Aorta (tissue), 5 donors: ENCODE results near the gene HBD. TPM values are rescaled to one million over a fixed set of nuclear protein-coding genes. Genes with fewer than 3 reads are reported as not detected.

ENCODE experiments used
- ATAC-seq: fragments of 200-7000 bp; cut with Tn5 transposase; one replicate; pipeline ENCODE4 v1.9.1; 2022; ENCODE audit warnings: moderate library complexity; ENCODE audit not compliant: low FRiP score
- DNase-seq, 2 donors: peaks; one replicate each; pipeline ENCODE4 v3.0.0-alpha.2; 2020
- H3K27ac ChIP-seq, 2 donors: one replicate each; pipeline ENCODE4 v1.5.1; 2013; ENCODE audit warnings: low read length in 2 of 2, mild to moderate bottlenecking in 2 of 2, moderate library complexity in 2 of 2, control low read depth in 1 of 2, inconsistent platforms in 1 of 2, low read depth in 1 of 2
- H3K27me3 ChIP-seq, 2 donors: one replicate each; pipeline ENCODE4 v1.6.1; 2013; ENCODE audit warnings: control low read depth in 1 of 2, low read length in 1 of 2, mild to moderate bottlenecking in 1 of 2, moderate library complexity in 1 of 2; ENCODE audit not compliant: insufficient read depth in 2 of 2, control insufficient read depth in 1 of 2
- H3K36me3 ChIP-seq, 2 donors: one replicate each; pipeline ENCODE4 v1.6.1; 2013; ENCODE audit warnings: control low read depth in 1 of 2, low read length in 1 of 2, mild to moderate bottlenecking in 1 of 2; ENCODE audit not compliant: insufficient read depth in 2 of 2, control insufficient read depth in 1 of 2
- H3K4me1 ChIP-seq, 2 donors: one replicate each; pipeline ENCODE4 v1.6.1; 2013; ENCODE audit warnings: low read length in 2 of 2, control low read depth in 1 of 2, mild to moderate bottlenecking in 1 of 2, moderate library complexity in 1 of 2; ENCODE audit not compliant: insufficient read depth in 2 of 2, control insufficient read depth in 1 of 2
- H3K4me3 ChIP-seq, 2 donors: one replicate each; pipeline ENCODE4 v1.5.1; 2013; ENCODE audit warnings: low read length in 2 of 2, control low read depth in 1 of 2, mild to moderate bottlenecking in 1 of 2
- H3K9me3 ChIP-seq: one replicate; pipeline ENCODE4 v1.6.1; 2013; ENCODE audit warnings: mild to moderate bottlenecking, low read length; ENCODE audit not compliant: control insufficient read depth
- WGBS, 2 donors: extraction: QIAGEN DNeasy Blood & Tissue Kit; methylation state at CpG; one replicate each; pipeline ENCODE4 v1.1.7; 2013; 5-methylcytosine and 5-hydroxymethylcytosine counted together
- intact Hi-C, 2 donors: fragments of 100-400 bp; cut with DNase I; formaldehyde crosslinking; loops; one replicate each; pipeline versions ENCODE4 v1.14.2 to v1.15.0; 2022
- polyA plus RNA-seq, 2 donors: library from polyadenylated mRNA; stranded (reverse); fragments of 200-250 nt; gene quantifications; one replicate each; pipeline ENCODE4 v1.2.3, GENCODE V29; 2013
- total RNA-seq, 2 donors: library from RNA; stranded (reverse); fragmentation: NEBNext Ultra II Directional; extraction: Animal tissue kit (Norgen Biotek cat#: 25700); gene quantifications; one replicate each; pipeline ENCODE4 v1.2.1, GENCODE V29; 2021
- donor health status: healthy with polysubstance abuse.
- donor health status: Bipolar disorder and iron deficiency.
- donor health status: DM: no; HTN: no; CAD: no.
- donor health status: DM: no; HTN: no; CAD: no.
- donor health status: DM: yes; HTN: yes; CAD: no.

The HBD gene
- total and polyA plus RNA-seq, 4 donors, result 8.4 TPM; not detected in 3

GRCh38 chr11:5196731-5197130 is 37.6 kb downstream of the HBD start:
- 27 to 42% methylated on average over 3 of the region's 3 CpGs for WGBS, 2 donors
- H3K4me3 ChIP-seq, result no peak overlapping the region
- no peaks in the 10 kb centered on the region for H3K27me3 ChIP-seq
- no peaks in the 10 kb centered on the region for H3K36me3 ChIP-seq
- H3K9me3 ChIP-seq, result no peaks in the 10 kb centered on the region
- ATAC-seq, result no peak
- no peak overlapping the region for H3K27ac ChIP-seq
- intact Hi-C loops, result no loop called here
- no peaks in the 10 kb centered on the region for H3K4me1 ChIP-seq
- no peak for DNase-seq

GRCh38 chr11:5196067-5196466 is 38.2 kb downstream of the HBD start:
- no peaks in the 10 kb centered on the region for H3K36me3 ChIP-seq
- intact Hi-C loops, result no loop called here
- WGBS, 2 donors, result 54 to 63% methylated on average over 5 of the region's 5 CpGs

GRCh38 chr11:5192738-5193137 is 41.5 kb downstream of the HBD start:
- H3K27me3 ChIP-seq, result no peaks in the 10 kb centered on the region
- no peaks in the 10 kb centered on the region for H3K36me3 ChIP-seq
- DNase-seq (no peak), ATAC-seq (no peak)
- no peak overlapping the region for H3K4me3 ChIP-seq
- H3K27ac ChIP-seq, result no peak overlapping the region
- intact Hi-C loops, result no loop called here
- WGBS, 2 donors, result 0 to 12% methylated on average over 1 of the region's 1 CpG
- H3K9me3 ChIP-seq, result peaks cover 5% of the 10 kb centered on the region
- H3K4me1 ChIP-seq, result no peaks in the 10 kb centered on the region

More at GRCh38 chr11:5196067-5196466, 38.2 kb downstream of the HBD start:
- ATAC-seq, result no peak
- Histone ChIP-seq H3K9me3 (no peaks in the 10 kb centered on the region), H3K27me3 (no peaks in the 10 kb centered on the region), H3K4me1 (no peaks in the 10 kb centered on the region), H3K27ac (no peak overlapping the region), H3K4me3 (no peak overlapping the region)
- no peak for DNase-seq

- H3K36me3 ChIP-seq, result no peaks in the 10 kb centered on the region
- no peaks in the 10 kb centered on the region for H3K4me1 ChIP-seq
- DNase-seq, result no peak
- 81 to 91% methylated on average over 2 of the region's 2 CpGs for WGBS, 2 donors
- intact Hi-C loops, result no loop called here
- peaks cover 5% of the 10 kb centered on the region for H3K9me3 ChIP-seq
- no peak for ATAC-seq
- H3K27ac ChIP-seq, result no peak overlapping the region
- no peaks in the 10 kb centered on the region for H3K27me3 ChIP-seq
- no peak overlapping the region for H3K4me3 ChIP-seq
Observed at GRCh38 chr11:5188201-5188600, 46.1 kb downstream of the HBD start.

Other genes with a start within 250 kb of the HBD start
- gene OR51L1, start 239.6 kb downstream of the HBD start, total RNA-seq, result not detected
- not detected for gene OR51L1, start 239.6 kb downstream of the HBD start, polyA plus RNA-seq
- not detected for gene OR52J3, start 188.0 kb downstream of the HBD start, total RNA-seq
- not detected for gene OR52J3, start 188.0 kb downstream of the HBD start, polyA plus RNA-seq
- gene OR52E2, start 174.9 kb downstream of the HBD start, total RNA-seq, result not detected
- not detected for gene OR52E2, start 174.9 kb downstream of the HBD start, polyA plus RNA-seq
- gene OR52E1, start 164.9 kb downstream of the HBD start, total RNA-seq, result not detected
- not detected for gene OR52E1, start 164.9 kb downstream of the HBD start, polyA plus RNA-seq
- not detected for gene OR52A5, start 96.1 kb downstream of the HBD start, total RNA-seq
- gene OR52A5, start 96.1 kb downstream of the HBD start, polyA plus RNA-seq, result not detected
- not detected for gene OR52A1, start 79.7 kb downstream of the HBD start, total RNA-seq
- gene OR52A1, start 79.7 kb downstream of the HBD start, polyA plus RNA-seq, result not detected
- not detected for gene OR51V1, start 33.8 kb downstream of the HBD start, total RNA-seq
- not detected for gene OR51V1, start 33.8 kb downstream of the HBD start, polyA plus RNA-seq
- gene HBB, start 7.4 kb downstream of the HBD start, total RNA-seq, result 1,000 to 10,000 TPM in 1 of 2 donors, 100 to 1,000 TPM in 1; 649 to 2,087 TPM
- gene HBB, start 7.4 kb downstream of the HBD start, polyA plus RNA-seq, result 10 to 100 TPM; 12.6 to 26.3 TPM
- not detected for gene HBG1, start 15.4 kb upstream of the HBD start, total RNA-seq
- not detected for gene HBG1, start 15.4 kb upstream of the HBD start, polyA plus RNA-seq
- gene HBG2, start 20.3 kb upstream of the HBD start, total RNA-seq, result under 1 TPM in 1 of 2 donors, not detected in 1; 0.78 TPM
- under 1 TPM in 1 of 2 donors, not detected in 1; 0.23 TPM for gene HBG2, start 20.3 kb upstream of the HBD start, polyA plus RNA-seq
- not detected for gene HBE1, start 35.5 kb upstream of the HBD start, total RNA-seq
- not detected for gene HBE1, start 35.5 kb upstream of the HBD start, polyA plus RNA-seq
- not detected for gene OR51B4, start 67.5 kb upstream of the HBD start, total RNA-seq
- not detected for gene OR51B4, start 67.5 kb upstream of the HBD start, polyA plus RNA-seq
- not detected for gene OR51B2, start 89.8 kb upstream of the HBD start, total RNA-seq
- gene OR51B2, start 89.8 kb upstream of the HBD start, polyA plus RNA-seq, result not detected
- gene OR51B5, start 109.0 kb upstream of the HBD start, total RNA-seq, result 1 to 10 TPM in 1 of 2 donors, under 1 TPM in 1; 0.71 to 1.2 TPM
- not detected for gene OR51B5, start 109.0 kb upstream of the HBD start, polyA plus RNA-seq
- gene OR51B6, start 117.0 kb upstream of the HBD start, total RNA-seq, result not detected
- not detected for gene OR51B6, start 117.0 kb upstream of the HBD start, polyA plus RNA-seq
- not detected for gene OR51M1, start 149.3 kb upstream of the HBD start, total RNA-seq
- gene OR51M1, start 149.3 kb upstream of the HBD start, polyA plus RNA-seq, result not detected
- not detected for gene OR51Q1, start 187.6 kb upstream of the HBD start, total RNA-seq
- 1 to 10 TPM in 1 of 2 donors, not detected in 1; 1.4 TPM for gene OR51Q1, start 187.6 kb upstream of the HBD start, polyA plus RNA-seq
- gene OR51I1, start 207.0 kb upstream of the HBD start, total RNA-seq, result under 1 TPM; 0.42 to 0.49 TPM
- not detected for gene OR51I1, start 207.0 kb upstream of the HBD start, polyA plus RNA-seq
- not detected for gene OR51I2, start 214.8 kb upstream of the HBD start, total RNA-seq
- gene OR51I2, start 214.8 kb upstream of the HBD start, polyA plus RNA-seq, result not detected